Stimulated activated CD8-positive, alpha-beta memory T cell treated with anti-CD3 and anti-CD28 coated beads, Interleukin-15, amount 100 ng/mL, for 48 hours (primary cell): Measurements from ENCODE around the gene WDR7.

Experiments used
- DNase-seq, 2 donors: peaks; one replicate each; pipeline ENCODE4 v3.0.0-alpha.2; 2020; ENCODE audit warnings: low read depth in 2 of 2

WDR7 gene

DNA sequence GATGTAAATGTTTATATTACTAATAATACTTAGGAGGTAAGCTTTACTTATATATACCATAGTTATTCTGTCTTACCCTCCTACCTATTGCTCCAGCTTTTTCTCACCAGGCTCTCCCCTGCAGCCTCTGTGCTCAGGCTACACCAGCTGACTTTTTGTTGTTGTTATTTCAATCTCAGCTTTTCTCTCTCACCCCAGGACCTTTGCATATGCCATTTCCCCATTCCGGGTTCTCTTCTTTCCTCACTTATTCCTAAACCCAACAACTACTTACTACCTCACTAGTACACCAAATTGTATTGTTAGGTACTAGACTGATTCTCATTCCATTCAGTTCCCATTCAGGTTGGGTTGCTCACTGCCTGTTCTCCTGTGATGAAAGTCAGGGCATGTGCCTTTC lies 339.5 kb downstream of the WDR7 start:
- DNase-seq: no peak

DNA sequence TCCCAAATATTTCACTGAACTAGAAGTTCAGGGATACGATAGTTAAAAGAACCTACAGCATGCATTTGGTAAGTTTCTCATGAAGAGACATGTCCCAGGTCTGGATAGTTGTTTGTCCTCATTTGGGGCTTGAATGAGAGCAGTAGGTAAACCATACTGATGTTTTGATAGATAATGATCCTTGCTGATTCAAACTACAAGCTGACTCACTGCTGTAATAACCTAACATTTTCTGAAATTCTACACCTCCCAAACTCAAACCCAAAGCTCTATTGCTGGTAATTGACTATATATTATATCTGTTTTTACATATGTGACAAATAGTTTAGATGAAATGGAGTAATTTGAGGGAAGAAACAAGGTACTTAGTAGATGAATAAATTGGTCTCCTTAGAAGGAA lies 341.6 kb downstream of the WDR7 start:
- no peak for DNase-seq

DNA sequence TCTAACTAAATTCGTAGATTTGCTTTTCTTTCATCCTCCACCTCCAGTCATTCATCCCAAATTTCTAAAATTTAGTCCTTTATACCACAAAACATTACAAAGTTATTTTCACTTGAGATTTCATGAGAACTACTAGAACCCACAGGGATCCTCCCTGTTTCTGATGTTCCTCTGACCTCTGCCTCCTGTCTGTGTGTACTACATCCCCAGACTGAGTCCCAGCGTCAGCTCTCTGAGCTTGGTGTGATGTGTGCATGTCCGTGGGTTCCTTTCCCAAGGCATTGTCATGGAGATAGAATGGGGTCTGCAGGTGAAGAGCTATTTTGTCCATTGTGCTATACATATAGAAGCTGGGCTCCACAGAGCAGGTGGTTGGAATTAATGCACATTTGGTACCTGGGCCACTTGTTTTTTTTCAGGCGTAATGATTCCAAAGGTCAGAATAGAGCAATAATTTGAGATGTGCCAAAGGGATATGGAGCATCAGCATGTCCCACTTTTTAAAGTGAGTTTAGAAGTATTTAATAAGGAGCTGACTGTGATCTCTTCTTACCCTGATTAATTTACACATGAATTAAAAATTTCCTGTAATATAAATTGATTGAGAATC lies 344.5 kb downstream of the WDR7 start:
- DNase-seq: no peak

DNA sequence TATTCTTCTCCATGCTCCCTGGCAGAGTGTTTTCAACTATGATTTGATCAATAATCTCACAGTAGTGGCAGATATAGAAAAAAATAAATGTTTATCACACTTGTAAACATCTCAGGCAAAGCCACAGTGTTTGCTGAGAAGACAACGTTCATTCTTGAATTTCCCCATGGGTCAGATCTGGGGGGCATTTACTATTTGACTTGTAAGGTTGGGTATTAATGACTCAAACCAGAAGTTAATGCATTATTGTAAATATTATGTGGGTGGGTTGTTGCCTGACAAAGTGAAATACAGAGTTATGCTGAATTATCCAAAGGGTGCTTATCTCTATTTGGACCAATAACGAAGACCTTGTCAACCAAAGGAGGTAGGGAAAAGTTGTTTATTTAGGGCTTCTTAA lies 346.0 kb downstream of the WDR7 start:
- DNase-seq: no peak

DNA sequence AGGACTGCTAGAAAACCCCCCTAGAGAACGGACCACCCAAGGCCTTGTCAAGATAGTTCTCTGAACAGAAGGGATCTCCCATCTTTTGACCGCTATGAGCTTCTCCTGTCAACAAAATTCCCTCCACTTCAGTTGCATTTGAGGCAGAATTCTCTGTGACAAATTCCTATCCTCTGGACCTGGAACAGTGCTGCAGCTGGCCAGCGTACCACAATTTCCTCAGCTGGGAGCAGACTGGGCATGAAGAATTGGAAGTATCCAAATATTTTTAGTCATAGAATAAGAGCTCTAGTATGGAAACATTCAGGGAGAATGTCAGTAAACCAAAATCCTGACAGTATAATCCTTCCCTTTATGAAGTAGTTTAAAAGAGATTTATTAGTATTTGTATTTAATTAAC lies 348.7 kb downstream of the WDR7 start:
- no peak for DNase-seq

DNA sequence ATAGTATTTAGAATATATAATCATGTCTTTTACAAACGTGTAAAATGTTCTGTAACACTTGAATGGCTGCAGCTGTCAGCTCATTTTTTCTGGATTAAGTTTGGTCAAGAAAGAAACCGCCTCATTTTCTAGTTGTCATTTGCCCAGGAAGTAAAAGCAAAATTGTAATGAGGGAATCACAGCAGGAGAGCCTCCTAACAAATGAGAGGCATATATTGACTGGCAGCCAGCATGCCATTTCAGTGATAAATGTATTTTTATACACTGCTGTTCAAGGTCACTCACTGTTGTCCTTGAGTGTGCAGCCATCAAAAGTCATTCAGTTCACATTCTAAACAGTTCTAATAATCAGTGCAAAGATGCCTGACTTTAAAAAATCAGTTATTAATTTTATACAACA lies 351.5 kb downstream of the WDR7 start:
- no peak for DNase-seq

DNA sequence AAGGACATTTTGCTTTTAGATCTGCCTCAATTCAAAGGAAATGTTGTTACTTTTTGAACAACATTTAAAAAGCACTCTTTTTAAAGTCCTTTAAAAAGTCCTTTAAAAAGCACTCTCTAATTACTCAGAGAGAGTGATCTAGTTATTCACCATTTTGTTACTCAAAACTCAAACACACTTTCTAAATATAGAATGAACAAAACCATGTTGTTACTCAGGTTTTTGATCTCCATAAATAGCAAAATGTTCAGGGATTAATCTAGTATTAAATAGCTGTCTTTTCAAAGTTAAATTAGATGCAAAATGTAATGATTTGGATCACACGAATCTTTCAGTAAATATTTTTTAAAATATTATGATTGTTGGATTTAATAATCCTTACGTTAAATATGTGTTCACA lies 352.2 kb downstream of the WDR7 start:
- DNase-seq: no peak

DNA sequence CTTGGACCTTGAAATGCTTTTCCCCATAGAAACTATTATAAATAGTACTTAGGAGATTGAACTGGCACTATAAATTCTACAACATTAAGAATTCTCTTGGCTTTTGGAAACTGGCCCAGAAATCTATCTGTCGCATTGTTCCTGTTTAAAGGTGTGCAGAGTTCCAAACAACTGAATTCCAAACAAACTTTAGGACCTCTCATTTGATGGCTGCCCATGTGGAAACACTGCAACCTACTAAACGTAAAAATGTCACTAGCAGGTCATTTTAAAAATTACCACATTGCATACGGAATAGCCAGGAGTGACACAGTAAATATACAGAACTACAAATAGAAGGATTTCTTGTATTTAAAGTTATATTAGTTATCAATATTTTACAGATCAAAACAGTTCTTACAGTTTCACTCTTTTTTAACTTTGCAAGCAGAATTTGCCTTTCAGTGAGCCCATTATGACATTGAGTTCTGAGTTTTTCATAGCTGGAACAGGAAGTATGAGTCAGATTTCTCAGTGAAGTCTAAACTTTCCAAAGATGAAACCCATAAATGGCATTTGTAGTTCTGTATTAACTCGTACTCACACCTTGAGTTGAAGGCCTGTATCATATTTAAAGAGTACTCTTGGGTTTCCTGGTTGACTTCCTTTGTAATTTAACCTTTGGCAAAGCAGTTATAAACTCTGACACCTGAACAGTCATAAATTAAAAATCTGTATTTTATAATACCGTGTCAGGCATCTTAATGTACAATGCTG lies 353.4 kb downstream of the WDR7 start:
- DNase-seq: no peak

DNA sequence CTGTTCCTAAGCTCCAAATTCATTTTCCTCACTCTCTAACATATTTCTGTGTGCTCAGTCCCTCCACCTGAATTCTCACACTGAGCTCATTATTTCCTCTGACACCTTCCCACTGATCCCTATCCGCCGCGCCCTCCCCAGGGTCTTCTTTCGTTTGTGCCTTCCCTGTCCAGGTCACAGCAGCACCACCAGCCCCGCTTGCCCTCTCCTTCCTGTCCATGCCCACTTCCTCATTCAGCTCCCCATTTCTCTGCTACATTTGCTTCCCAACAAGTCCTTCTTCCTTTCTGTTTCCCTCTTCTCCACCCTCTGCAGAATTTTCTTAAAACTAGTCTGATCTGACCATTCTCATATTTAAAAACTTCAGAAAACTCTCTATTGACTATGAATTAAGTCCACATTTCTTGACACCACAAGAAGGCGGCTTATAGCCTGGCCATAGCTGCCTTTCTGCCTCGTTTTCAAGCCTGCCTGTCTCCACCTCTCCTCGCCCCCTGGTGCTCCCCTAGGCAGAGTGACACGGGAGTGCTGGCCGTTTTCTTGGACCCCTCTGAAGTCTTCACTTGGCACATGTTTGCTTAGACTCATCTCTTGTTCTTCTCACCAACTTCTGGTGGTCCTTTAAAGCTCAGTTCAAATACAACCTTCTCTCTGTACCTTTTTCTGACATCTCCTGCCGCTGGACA lies 357.0 kb downstream of the WDR7 start:
- no peak for DNase-seq

DNA sequence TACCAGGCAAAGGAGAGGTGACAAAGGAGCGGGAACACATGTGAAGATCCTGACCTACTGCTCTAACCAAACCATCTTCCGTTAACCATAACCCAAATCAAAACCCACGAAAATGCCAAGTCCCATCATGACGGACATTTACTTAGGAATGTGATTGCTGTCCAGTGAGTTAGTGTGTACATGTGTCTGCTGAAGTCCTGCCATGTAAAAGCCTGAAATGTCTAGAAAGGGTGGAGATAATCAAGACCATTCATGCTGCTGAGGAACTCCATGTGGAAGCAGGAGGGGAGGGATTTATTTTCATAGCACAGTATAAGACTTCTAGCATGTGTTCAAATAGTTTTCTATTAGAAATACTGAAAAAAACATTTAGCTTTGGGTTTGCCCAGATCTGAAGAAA lies 358.7 kb downstream of the WDR7 start:
- no peak for DNase-seq

DNA sequence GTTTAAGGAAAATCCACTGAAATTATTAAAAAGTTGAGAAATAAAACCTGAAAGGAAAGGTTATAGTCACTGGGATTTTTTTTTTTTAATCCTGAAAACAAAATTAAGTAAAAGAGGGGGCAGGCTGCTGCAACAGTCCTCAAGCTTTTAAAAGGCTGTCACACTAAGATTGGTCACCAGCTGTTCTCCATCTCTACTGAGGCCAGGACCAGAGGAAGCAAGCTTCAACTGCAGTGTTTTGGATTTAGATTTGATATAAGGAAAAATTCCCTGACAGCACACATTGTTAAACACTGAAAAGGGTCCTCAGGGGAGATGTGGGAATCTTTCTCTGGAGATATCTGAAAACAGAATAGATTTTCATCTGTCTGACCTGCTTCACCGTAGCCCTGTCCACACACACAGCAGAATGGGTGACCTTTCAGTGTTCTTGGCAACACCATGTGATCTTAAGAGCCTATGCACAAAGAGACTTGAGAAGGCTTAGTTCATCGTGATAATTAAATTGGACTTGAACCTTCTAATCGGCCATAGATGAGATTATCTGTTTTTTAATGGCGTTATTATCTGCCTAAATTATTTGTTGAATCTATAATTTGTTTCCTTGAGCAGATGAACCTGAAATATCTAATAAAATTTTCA lies 363.7 kb downstream of the WDR7 start:
- DNase-seq: no peak

DNA sequence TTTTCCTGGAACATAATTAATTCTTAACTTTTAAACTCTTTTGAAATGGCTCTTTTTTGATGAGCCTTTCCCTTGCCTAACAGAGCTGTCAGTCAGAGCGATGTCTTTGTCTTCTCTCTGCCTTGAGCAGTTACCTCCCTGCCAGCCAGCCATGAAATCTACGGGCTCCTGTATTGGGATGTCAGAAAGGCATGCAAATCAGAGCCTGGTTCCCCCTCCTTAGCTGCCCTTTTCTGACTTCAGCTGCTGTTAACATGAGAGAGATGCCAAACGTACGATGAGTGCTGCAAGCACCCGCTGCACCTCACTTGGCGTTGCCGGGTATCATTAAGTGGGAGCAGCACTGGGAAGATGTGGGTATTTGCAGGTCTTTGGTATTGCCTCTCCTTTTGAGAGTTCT lies 364.3 kb downstream of the WDR7 start:
- DNase-seq: no peak

DNA sequence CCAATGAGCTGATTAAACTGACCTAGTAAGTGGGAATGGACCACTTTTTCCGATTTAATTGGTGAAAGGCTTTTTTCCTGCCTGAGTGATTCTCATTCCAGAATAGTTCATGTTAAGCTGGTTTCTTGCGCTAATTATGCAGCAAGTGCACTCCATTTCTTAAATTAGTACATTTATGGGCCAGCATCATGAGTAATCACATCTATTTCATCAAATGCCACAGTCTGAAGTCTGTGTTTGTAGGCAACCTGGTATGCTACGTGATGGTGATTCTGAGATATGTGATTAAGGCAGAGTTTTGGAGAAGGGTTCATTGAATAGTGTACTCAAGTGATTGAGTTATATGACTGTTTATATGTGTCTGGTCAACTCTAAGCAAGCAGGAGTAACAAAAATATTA lies 367.7 kb downstream of the WDR7 start:
- no peak for DNase-seq

DNA sequence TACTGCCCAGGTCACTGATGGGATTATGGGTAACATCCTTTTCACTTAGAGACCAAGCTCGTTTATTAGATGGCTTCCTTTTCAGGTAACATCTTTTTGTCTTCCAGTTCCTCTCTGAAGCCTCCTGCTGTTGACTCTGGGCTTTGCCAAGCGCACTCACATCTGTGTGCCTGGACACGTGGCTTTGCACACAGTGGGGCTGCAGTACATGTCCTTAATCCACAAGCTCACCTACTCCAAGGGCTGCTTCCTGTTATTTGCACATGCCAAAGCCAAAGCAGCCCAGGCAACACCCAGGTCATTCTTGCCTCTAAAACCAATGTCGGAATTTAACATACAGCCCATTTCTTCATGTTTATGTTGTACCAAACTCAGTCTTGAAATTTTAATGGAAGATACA lies 371.6 kb downstream of the WDR7 start:
- DNase-seq: no peak

DNA sequence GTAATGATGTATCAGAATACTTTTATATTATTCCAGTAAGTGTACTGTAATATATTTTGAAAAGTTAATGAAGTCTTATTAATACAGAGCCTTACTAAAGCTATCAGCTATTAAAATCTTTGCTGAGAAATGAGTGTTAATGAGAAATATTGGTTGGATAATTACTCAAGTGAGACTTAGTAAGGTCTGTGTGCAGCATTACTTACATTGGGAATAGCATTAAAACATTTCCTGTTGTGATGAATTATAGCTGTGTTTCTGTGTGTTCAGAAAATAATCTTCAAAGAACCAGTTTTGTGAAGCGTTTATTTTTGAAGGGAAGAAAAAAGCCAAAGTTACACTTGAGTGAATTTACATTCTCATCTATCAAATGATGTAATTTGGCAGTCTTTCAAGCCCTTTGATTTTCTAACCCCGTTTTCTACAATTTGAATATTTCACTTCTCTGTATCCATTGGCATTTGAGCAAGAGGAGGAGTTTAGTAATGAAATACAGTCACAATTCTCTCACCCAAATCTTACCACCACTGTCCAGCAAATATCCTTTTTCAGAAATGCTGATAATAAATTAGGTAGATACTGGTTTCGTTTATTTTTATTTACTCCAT lies 372.2 kb downstream of the WDR7 start:
- no peak for DNase-seq

DNA sequence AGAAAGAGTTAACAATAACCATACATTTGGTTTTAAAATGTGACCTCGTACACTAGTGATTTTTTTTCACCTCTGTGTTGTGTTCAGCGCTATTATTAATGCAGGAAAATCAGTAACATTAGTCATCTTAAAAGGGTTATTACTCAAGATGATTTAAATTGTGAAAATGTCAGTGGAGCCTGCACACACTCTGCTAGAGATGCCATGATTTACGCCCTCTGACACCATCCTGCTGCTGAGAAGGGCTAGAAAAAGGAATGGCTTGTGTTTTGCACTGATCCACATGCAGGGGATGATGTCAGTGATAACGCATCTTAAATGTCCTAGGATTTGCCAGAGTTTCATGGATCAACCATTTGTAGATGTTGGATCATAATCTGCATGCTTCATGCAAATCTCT lies 374.4 kb downstream of the WDR7 start:
- DNase-seq: no peak

DNA sequence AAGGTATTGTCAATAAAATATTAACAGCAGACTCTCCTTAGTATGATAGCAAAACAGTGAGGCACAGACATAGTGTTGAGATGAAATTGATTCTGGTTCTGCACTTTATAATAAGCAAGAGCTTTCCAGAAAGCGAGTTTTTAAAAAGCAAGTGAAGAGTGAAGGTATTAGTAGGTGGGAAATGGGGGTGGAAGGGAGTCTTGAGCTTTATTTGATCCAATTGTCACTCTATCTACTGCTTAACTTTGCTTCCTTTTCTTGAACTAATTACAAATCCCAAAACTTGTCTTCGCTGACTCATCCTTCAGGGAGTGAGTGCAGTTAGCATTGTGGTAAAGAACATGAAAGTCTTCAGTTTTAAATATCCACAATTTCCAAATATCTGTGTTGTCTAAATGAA lies 375.2 kb downstream of the WDR7 start:
- no peak for DNase-seq

DNA sequence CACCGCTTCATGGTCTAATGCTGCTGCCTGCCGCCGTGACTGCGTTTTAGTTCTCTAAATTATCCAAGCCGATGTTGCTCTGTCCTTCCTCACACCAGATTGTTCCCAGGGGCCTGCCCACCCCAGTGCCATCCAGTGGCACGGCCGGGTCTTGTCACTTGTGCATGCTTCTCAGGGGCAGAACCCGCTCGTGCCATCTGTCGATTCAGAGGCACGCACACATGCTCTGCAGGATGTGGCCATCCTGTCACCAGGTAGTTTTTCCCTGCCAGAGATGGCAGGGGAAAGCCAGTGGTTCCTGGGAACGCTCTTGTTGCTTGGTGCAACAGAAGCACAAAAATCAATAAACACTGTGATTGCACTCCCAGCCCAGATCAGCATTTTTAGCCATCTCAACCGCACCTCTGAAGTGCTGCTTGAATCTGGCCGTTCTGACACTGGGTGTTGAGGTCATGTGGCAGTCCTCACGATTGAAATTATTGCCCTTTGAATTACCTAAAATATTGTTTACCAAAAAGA lies 376.1 kb downstream of the WDR7 start:
- DNase-seq: no peak

DNA sequence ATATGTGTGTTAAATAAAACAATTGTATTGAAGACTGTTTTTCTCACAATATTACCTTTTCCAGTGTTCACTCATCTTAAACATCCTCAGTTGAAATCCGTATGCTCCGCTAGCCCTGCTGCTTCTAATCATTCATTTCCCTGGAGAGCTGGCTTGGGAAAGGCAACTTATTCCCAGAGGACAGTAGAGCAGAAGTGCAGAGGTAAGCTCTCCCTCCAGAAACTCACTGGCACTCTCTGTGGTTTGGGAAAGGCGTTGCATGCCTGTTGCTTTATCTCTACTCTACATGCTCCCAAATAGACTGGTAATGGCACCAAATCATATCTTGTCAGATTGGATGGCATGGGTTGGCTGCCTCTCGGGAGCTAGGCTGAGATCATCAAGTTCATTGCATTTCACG lies 378.6 kb downstream of the WDR7 start:
- no peak for DNase-seq

DNA sequence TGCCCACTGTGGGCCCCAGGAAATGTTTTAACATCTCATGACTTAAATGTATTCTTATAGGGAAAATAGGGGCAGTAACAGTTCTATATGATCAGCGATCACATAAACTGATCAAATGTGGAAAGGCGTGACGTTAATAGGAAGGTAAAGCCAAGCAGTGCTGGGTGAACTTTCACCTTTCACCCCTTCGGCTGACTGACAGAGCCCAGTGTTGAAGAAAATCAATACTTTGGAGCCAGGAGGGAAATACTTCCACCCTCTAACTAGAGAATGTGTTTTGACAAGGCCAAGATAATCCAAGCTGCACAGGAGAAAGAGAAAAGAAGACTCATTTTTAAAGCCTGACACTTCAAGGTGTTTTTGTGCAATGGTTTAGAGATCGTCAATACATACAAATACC lies 379.3 kb downstream of the WDR7 start:
- DNase-seq: no peak

DNA sequence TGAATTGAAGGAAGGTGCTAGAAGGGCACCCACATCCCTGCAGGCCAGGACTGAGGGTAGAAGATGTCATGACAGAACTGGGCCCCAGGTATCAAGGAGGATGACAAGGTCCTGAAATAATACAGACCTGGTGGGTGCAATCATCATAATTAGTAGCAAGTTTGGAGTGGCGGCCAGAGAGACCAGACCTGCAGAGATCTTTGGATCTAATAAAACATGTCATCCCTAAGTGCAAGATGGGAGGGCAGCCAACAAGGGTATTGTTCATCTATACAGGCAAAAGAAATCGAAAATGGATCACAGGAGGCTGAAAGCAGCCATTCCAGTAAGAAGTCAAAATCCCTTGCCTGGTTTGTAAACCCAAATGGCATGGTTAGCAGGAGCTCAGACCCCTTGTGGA lies 384.4 kb downstream of the WDR7 start:
- DNase-seq: no peak

DNA sequence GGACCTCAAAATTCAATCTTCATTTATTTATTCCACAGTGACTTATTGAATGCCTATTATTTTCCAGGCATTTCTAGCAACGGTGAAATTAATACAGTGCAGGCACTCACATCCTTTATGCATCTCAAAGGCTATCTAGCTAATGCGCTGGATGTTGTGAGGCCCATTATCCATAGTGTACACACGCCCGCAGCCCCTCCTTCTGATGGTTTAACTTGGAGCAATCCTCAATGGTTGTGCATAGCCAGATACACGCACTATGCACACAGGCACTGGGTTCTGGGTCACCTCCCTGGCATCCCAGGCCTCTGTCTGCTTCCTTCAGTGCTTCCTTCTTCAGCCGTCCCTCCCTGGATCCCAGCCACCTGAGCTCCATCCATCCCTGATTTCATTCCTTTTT lies 387.2 kb downstream of the WDR7 start:
- no peak for DNase-seq
